HG03565 (cell line): ENCODE measurements around the gene PPM1A.

ENCODE experiments used
- ATAC-seq: cut with Tn5 transposase; IDR thresholded peaks from one replicate; pipeline ENCODE4 v1.9.1; 2021; ENCODE audit warnings: mild to moderate bottlenecking, moderate library complexity; ENCODE audit not compliant: unreplicated experiment

PPM1A gene

GRCh38 chr14:60226298-60226697 is 22.7 kb upstream of the PPM1A start:
- ATAC-seq, result no peak

- no peak for ATAC-seq
Observed at GRCh38 chr14:60227291-60227690, 21.7 kb upstream of the PPM1A start.

- ATAC-seq, result no peak
Observed at GRCh38 chr14:60229614-60230013, 19.4 kb upstream of the PPM1A start.

- no peak for ATAC-seq
Observed at GRCh38 chr14:60232185-60232584, 16.8 kb upstream of the PPM1A start.

GRCh38 chr14:60233251-60233650 is 15.8 kb upstream of the PPM1A start:
- ATAC-seq, result no peak

GRCh38 chr14:60233891-60234290 is 15.1 kb upstream of the PPM1A start:
- ATAC-seq, result no peak

- no peak for ATAC-seq
Observed at GRCh38 chr14:60235440-60235839, 13.6 kb upstream of the PPM1A start.

- ATAC-seq, result no peak
Observed at GRCh38 chr14:60238955-60239354, 10.1 kb upstream of the PPM1A start.

- ATAC-seq, result no peak
Observed at GRCh38 chr14:60240139-60240856, 8.7 kb upstream of the PPM1A start.

- ATAC-seq, result no peak
Observed at GRCh38 chr14:60241091-60241490, 7.9 kb upstream of the PPM1A start.

GRCh38 chr14:60242429-60242828 is 6.6 kb upstream of the PPM1A start:
- ATAC-seq, result no peak

- ATAC-seq, result no peak
Observed at GRCh38 chr14:60245380-60246177, 3.4 kb upstream of the PPM1A start.

- peak; percentile 60 for ATAC-seq
Observed at GRCh38 chr14:60247994-60248696, 876 bp upstream of the PPM1A start.

- peak; percentile 10 for ATAC-seq
Observed at GRCh38 chr14:60249321-60250256, 568 bp downstream of the PPM1A start.

GRCh38 chr14:60250257-60251035 is 1.4 kb downstream of the PPM1A start:
- no peak for ATAC-seq

GRCh38 chr14:60251877-60252276 is 2.9 kb downstream of the PPM1A start:
- ATAC-seq, result no peak

GRCh38 chr14:60252630-60253029 is 3.6 kb downstream of the PPM1A start:
- ATAC-seq, result no peak

- ATAC-seq, result no peak
Observed at GRCh38 chr14:60253649-60254048, 4.6 kb downstream of the PPM1A start.

- no peak for ATAC-seq
Observed at GRCh38 chr14:60254176-60254575, 5.2 kb downstream of the PPM1A start.

- no peak for ATAC-seq
Observed at GRCh38 chr14:60257865-60258264, 8.8 kb downstream of the PPM1A start.
